Uterus (tissue), 2 donors: ENCODE measurements around the gene TMCO4.
"Not testable (repeated sequence)": the region's sequence is repeated elsewhere in the genome, so short reads cannot be mapped to it uniquely, and the experiment has no call there.

Experiments
- CTCF ChIP-seq, 4 experiments: fragments of 200-600 bp in 2 of 4; fragments of 450-650 bp in 2 of 4; sonication (generic) in 2 of 4; IDR thresholded peaks; one replicate each; pipeline ENCODE4 v1.5.1; 2016 to 2019; ENCODE audit warnings: antibody characterized with exemption in 4 of 4, mild to moderate bottlenecking in 2 of 4, moderate library complexity in 1 of 4
- POLR2A ChIP-seq, 2 donors: fragments of 450-650 bp; IDR thresholded peaks; one replicate each; pipeline ENCODE4 v1.6.1; 2016; ENCODE audit warnings: antibody characterized with exemption in 2 of 2, mild to moderate bottlenecking in 1 of 2, moderate library complexity in 1 of 2

- not testable (repeated sequence) for TF ChIP-seq CTCF, POLR2A (IDR thresholded peaks at IDR 0.05)
Observed at GRCh38 chr1:19636749-19637148, 163.0 kb downstream of the TMCO4 start.
